Mesothelial cell of epicardium (in vitro differentiated cells): Measurements from ENCODE around the gene NPTX2. TPM values are rescaled to one million over a fixed set of nuclear protein-coding genes. Genes with fewer than 3 reads are reported as not detected.

ENCODE experiments used
- DNase-seq, 2 experiments: peaks; one replicate each; pipeline ENCODE4 v3.0.0; 2021; ENCODE audit warnings: low spot score in 2 of 2; ENCODE audit not compliant: unreplicated experiment in 2 of 2
- H3K27ac Mint-ChIP-seq: 2 replicates; pipeline ENCODE4 v1.8.0; 2021; ENCODE audit warnings: mixed read lengths
- H3K27me3 Mint-ChIP-seq: 2 replicates; pipeline ENCODE4 v1.8.0; 2021; ENCODE audit warnings: low read depth, mixed read lengths
- H3K36me3 Mint-ChIP-seq: 2 replicates; pipeline ENCODE4 v1.8.0; 2021; ENCODE audit warnings: mixed read lengths
- H3K4me1 Mint-ChIP-seq: 2 replicates; pipeline ENCODE4 v1.8.0; 2021; ENCODE audit warnings: mixed read lengths
- H3K4me3 Mint-ChIP-seq: 2 replicates; pipeline ENCODE4 v1.8.0; 2021; ENCODE audit warnings: mild to moderate bottlenecking, moderate library complexity, mixed read lengths
- H3K9me3 Mint-ChIP-seq: 2 replicates; pipeline ENCODE4 v1.8.0; 2021; ENCODE audit warnings: mixed read lengths
- CTCF ChIP-seq: fragments of 200-600 bp; sonication (generic); IDR thresholded peaks from one replicate; pipeline ENCODE4 v1.5.0; 2021; ENCODE audit warnings: antibody characterized with exemption; ENCODE audit not compliant: unreplicated experiment
- total RNA-seq: library from RNA; stranded (reverse); gene quantifications from 3 replicates; pipeline ENCODE4 v1.2.1, GENCODE V29; 2021

NPTX2 gene
- total RNA-seq, 1 donor from 2014 or later = 1.4 TPM

DNA sequence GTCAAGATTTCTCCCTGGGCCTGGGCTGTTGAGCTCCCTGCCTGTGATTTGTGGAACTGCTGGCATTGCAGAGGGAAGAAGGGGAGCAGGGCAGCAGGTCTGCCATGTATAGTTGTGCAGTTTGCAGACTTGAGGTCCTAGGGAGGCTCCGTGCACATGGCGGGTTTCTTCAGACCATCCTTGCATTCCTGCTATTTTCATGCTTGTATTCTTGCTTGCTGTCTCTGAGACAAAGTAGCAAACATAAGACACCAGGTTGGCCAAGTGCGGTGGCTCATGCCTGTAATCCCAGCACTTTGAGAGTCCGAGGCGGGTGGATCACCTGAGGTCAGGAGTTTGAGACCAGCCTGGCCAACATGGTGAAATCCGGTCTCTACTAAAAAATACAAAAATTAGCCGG lies 61.1 kb downstream of the NPTX2 start:
- no peaks in the 10 kb centered on the region for H3K36me3 Mint-ChIP-seq
- TF ChIP-seq CTCF = no peak
- H3K4me3 Mint-ChIP-seq = no peak overlapping the region
- no peak overlapping the region for H3K27ac Mint-ChIP-seq
- no peaks in the 10 kb centered on the region for H3K4me1 Mint-ChIP-seq
- no peak for DNase-seq
- peaks cover 3% of the 10 kb centered on the region for H3K9me3 Mint-ChIP-seq
- H3K27me3 Mint-ChIP-seq = peaks cover 8% of the 10 kb centered on the region

Other genes starting within 250 kb of the NPTX2 start
- 27.2 to 31.0 TPM (median 30.0 TPM) in 3 replicates for gene BAIAP2L1, start 216.2 kb upstream of the NPTX2 start, total RNA-seq